B cell (primary cell): ENCODE measurements around the gene SPHK1. TPM values are rescaled to one million over a fixed set of nuclear protein-coding genes. Genes with fewer than 3 reads are reported as not detected.

Source experiments
- ATAC-seq: fragments of 200-7000 bp; cut with Tn5 transposase; one replicate; pipeline ENCODE4 v1.10.0; 2021; ENCODE audit warnings: low read depth, mild to moderate bottlenecking, moderate number of reproducible peaks, moderate library complexity
- CTCF ChIA-PET: fragments of 350-600 bp; sonication (Branson Sonifier 250); formaldehyde crosslinking; loops from one replicate; lab custom pipeline; 2021; ENCODE audit warnings: antibody characterized with exemption, inconsistent platforms; lab: Charles Lee
- POLR2A ChIA-PET: fragments of 350-600 bp; sonication (Branson Sonifier 250); formaldehyde crosslinking; loops from one replicate; lab custom pipeline; 2021; ENCODE audit warnings: antibody characterized with exemption; lab: Charles Lee
- DNase-seq: peaks from one replicate; pipeline ENCODE4 v3.0.0; 2013
- H2AFZ ChIP-seq: 2 replicates; pipeline ENCODE4 v1.6.1; 2012; ENCODE audit warnings: mild to moderate bottlenecking, low read depth, low read length; ENCODE audit not compliant: insufficient read depth, poor library complexity, severe bottlenecking
- H3K27ac ChIP-seq, 2 donors: 1 replicate in 1 of 2; 2 replicates in 1 of 2; pipeline ENCODE4 v1.5.1; 2012 to 2013; ENCODE audit warnings: low read length in 2 of 2, mild to moderate bottlenecking in 2 of 2, moderate library complexity in 1 of 2
- H3K27me3 ChIP-seq, 4 experiments: fragments of 200-600 bp in 1 of 4; sonication (generic) in 1 of 4; replicated peaks in 1 of 4; 1 replicate in 2 of 4; 2 replicates in 2 of 4; pipeline versions ENCODE4 v1.6.1 to v1.7.0; 2013 to 2016; ENCODE audit warnings: low read length in 3 of 4, mild to moderate bottlenecking in 2 of 4, mixed read lengths in 1 of 4, moderate library complexity in 1 of 4; ENCODE audit not compliant: insufficient read depth in 4 of 4, control insufficient read depth in 3 of 4; ENCODE audit errors: control extremely low read depth in 1 of 4
- H3K36me3 ChIP-seq, 2 experiments: replicated peaks in 1 of 2; 1 replicate in 1 of 2; 2 replicates in 1 of 2; pipeline versions ENCODE4 v1.6.1 to v1.7.1; 2013; ENCODE audit warnings: low read length in 1 of 2; ENCODE audit not compliant: insufficient read depth in 2 of 2, control insufficient read depth in 1 of 2; ENCODE audit errors: control extremely low read depth in 1 of 2, extremely low read depth in 1 of 2
- H3K4me1 ChIP-seq, 2 donors: fragments of 200-600 bp in 1 of 2; sonication (generic) in 1 of 2; 1 replicate in 1 of 2; 2 replicates in 1 of 2; pipeline versions ENCODE4 v1.5.1 to v1.6.1; 2013 to 2017; ENCODE audit warnings: low read length in 2 of 2; ENCODE audit not compliant: control insufficient read depth in 2 of 2, insufficient read depth in 2 of 2
- H3K4me2 ChIP-seq: replicated peaks from 2 replicates; pipeline ENCODE3; 2012; ENCODE audit warnings: mild to moderate bottlenecking, low read depth, low read length; ENCODE audit not compliant: poor library complexity, severe bottlenecking
- H3K4me3 ChIP-seq, 5 experiments: fragments of 200-600 bp in 1 of 5; sonication (generic) in 1 of 5; 1 replicate in 3 of 5; 2 replicates in 2 of 5; pipeline versions ENCODE4 v1.5.1 to v1.7.0; 2011 to 2016; ENCODE audit warnings: low read length in 4 of 5, mild to moderate bottlenecking in 4 of 5, low read depth in 2 of 5, control low read depth in 1 of 5, moderate library complexity in 1 of 5; ENCODE audit not compliant: insufficient read depth in 1 of 5; ENCODE audit errors: control extremely low read depth in 1 of 5, extremely low read depth in 1 of 5
- H3K79me2 ChIP-seq: fragments of 200-600 bp; sonication (generic); one replicate; pipeline ENCODE4 v1.6.0; 2016; ENCODE audit warnings: low read length; ENCODE audit not compliant: control insufficient read depth, insufficient read depth
- H3K9ac ChIP-seq: fragments of 200-600 bp; sonication (generic); 2 replicates; pipeline ENCODE4 v1.6.1; 2017; ENCODE audit warnings: mild to moderate bottlenecking, low read length, moderate library complexity
- H3K9me3 ChIP-seq, 3 donors: one replicate each; pipeline versions ENCODE4 v1.6.1 to v1.7.1; 2013; ENCODE audit warnings: low read length in 2 of 3; ENCODE audit not compliant: control insufficient read depth in 2 of 3, insufficient read depth in 1 of 3; ENCODE audit errors: control extremely low read depth in 1 of 3
- H4K20me1 ChIP-seq: 2 replicates; pipeline ENCODE4 v1.6.0; 2012; ENCODE audit warnings: mild to moderate bottlenecking, low read length; ENCODE audit not compliant: insufficient read depth, control insufficient read depth, poor library complexity, severe bottlenecking
- H3K27ac Mint-ChIP-seq: one replicate; pipeline ENCODE4 v1.8.0; 2021; ENCODE audit warnings: mixed read lengths
- H3K27me3 Mint-ChIP-seq: one replicate; pipeline ENCODE4 v1.8.0; 2021; ENCODE audit warnings: mixed read lengths
- H3K4me1 Mint-ChIP-seq: one replicate; pipeline ENCODE4 v1.8.0; 2021; ENCODE audit warnings: mixed read lengths
- H3K4me3 Mint-ChIP-seq: one replicate; pipeline ENCODE4 v1.8.0; 2021; ENCODE audit warnings: mixed read lengths
- H3K9me3 Mint-ChIP-seq: one replicate; pipeline ENCODE4 v1.8.0; 2022; ENCODE audit warnings: mixed read lengths; ENCODE audit not compliant: insufficient read depth
- EZH2 ChIP-seq: IDR thresholded peaks from 2 replicates; pipeline ENCODE4 v1.6.1; 2012; ENCODE audit warnings: borderline replicate concordance, low read depth, mild to moderate bottlenecking, moderate library complexity, low read length; ENCODE audit not compliant: insufficient read depth, poor library complexity, severe bottlenecking
- WGBS: methylation state at CpG from one replicate; pipeline ENCODE4 v1.1.5; 2013; ENCODE audit warnings: missing lambda C conversion rate; ENCODE audit not compliant: insufficient coverage; 5-methylcytosine and 5-hydroxymethylcytosine counted together
- intact Hi-C: fragments of 100-400 bp; cut with micrococcal nuclease; formaldehyde crosslinking; loops from one replicate; pipeline ENCODE4 v1.10.0; 2022
- polyA plus RNA-seq: library from polyadenylated mRNA; depleted of rRNA; stranded (reverse); fragments of >200 nt; gene quantifications from 2 replicates; pipeline ENCODE4 v1.2.3, GENCODE V29; 2012
- total RNA-seq, 2 donors: library from RNA; stranded (reverse); fragments of 120-200 nt in 1 of 2; gene quantifications; 1 replicate in 1 of 2; 2 replicates in 1 of 2; pipeline versions ENCODE4 v1.2.3 to v1.2.4, GENCODE V29; 2013 to 2022
- TF ChIP-seq, protein P1 (sequence below): fragments of 200-600 bp; IDR thresholded peaks from one replicate; pipeline ENCODE4 v1.8.0; 2022; ENCODE audit warnings: antibody characterized with exemption, mild to moderate bottlenecking

SPHK1 gene
- total and polyA plus RNA-seq, 2 donors (not counting 1 experiment from before 2014, with no cell fraction given) = 1.1 to 2.4 TPM

DNA sequence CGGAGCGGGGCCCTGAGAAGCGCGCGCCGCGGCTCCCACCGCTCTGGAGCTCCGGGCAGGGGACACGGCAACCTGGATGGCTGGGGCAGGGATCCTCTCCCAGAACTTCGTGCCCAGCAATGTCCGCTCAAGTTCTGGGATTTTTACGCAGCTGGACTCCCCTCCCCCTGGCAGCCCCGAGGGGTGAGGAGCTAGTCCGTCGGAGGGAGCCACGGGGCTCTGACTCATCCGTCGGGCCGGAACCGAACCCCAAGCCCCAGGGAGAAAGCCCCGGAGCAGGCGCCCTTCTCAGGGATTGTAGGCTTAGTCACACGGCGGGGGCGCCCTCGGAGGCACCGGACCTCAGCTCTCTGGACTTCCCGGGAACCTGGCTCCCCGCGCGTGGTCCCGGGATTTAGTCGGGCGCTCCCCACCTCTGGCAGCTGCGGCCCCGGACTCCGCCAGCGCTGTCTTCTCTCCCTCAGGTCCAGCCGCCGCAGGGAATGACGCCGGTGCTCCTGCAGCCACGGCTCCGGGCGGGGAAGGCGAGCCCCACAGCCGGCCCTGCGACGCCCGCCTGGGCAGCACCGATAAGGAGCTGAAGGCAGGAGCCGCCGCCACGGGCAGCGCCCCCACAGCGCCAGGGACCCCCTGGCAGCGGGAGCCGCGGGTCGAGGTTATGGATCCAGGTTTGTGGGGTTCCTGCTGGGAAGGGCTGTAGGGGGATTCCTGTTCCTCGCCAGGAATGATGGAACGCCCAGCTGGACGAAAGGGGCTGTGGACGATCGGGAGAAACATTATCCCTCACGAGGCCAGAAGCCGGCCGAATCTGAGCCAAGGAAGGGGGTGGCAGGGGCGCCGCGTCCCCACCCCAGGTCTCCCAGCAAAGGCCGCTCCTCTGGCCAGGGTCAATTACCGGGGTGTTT is 830 bp downstream of the SPHK1 start:
- peak overlapping the region; percentile 78 for H3K4me3 Mint-ChIP-seq
- DNase-seq (peak; percentile 66), ATAC-seq (peak; percentile 10)
- H3K27ac Mint-ChIP-seq = no peak overlapping the region
- no peak overlapping the region for H3K27ac ChIP-seq
- intact Hi-C loops = loop anchor here (1.0 kb wide), 1 partner anchor 31 kb away; no protein-coding TSS in a partner anchor
- TF ChIP-seq, protein P1, sequence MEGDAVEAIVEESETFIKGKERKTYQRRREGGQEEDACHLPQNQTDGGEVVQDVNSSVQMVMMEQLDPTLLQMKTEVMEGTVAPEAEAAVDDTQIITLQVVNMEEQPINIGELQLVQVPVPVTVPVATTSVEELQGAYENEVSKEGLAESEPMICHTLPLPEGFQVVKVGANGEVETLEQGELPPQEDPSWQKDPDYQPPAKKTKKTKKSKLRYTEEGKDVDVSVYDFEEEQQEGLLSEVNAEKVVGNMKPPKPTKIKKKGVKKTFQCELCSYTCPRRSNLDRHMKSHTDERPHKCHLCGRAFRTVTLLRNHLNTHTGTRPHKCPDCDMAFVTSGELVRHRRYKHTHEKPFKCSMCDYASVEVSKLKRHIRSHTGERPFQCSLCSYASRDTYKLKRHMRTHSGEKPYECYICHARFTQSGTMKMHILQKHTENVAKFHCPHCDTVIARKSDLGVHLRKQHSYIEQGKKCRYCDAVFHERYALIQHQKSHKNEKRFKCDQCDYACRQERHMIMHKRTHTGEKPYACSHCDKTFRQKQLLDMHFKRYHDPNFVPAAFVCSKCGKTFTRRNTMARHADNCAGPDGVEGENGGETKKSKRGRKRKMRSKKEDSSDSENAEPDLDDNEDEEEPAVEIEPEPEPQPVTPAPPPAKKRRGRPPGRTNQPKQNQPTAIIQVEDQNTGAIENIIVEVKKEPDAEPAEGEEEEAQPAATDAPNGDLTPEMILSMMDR = no peak
- TF ChIP-seq EZH2 = peak; percentile 48
- peaks cover 26 to 29% of the 10 kb centered on the region in 2 donors for H3K4me1 ChIP-seq
- peak overlapping the region; percentile 21 to 71 (median 58) for H3K4me3 ChIP-seq
- H3K9ac ChIP-seq = peak overlapping the region; percentile 70
- WGBS = 3% methylated on average over 74 of the region's 74 CpGs
- no peaks in the 10 kb centered on the region for H3K9me3 Mint-ChIP-seq
- peak overlapping the region; percentile 85 for H2AFZ ChIP-seq
- ChIA-PET POLR2A (interaction anchor here (0.7 to 2.0 kb wide), 6 partner anchors 13 to 119 kb away, joined by 3 to 12 read pairs (median 4); partner anchors contain the start of gene PRPSAP1), CTCF (interaction anchor here (0.9 to 10.1 kb wide), 20 partner anchors 8 to 527 kb away, joined by 3 to 94 read pairs (median 5); partner anchors contain the start of genes PRPSAP1 and UBE2O)
- peaks cover 17% of the 10 kb centered on the region for H3K4me1 Mint-ChIP-seq
- peaks cover 7% of the 10 kb centered on the region for H3K27me3 Mint-ChIP-seq
- H3K79me2 ChIP-seq = no peaks in the 10 kb centered on the region
- peaks cover 11% of the 10 kb centered on the region for H4K20me1 ChIP-seq
- peaks cover 0 to 24% (median 8%) of the 10 kb centered on the region in 4 experiments for H3K27me3 ChIP-seq
- peak overlapping the region; percentile 100 for H3K4me2 ChIP-seq
- H3K9me3 ChIP-seq = no peaks in the 10 kb centered on the region
- peaks cover 0 to 3% of the 10 kb centered on the region in 2 experiments for H3K36me3 ChIP-seq
